HG03064 (cell line): ENCODE results near the gene SFTPB.
"Not testable (repeated sequence)": the region's sequence is repeated elsewhere in the genome, so short reads cannot be mapped to it uniquely, and the experiment has no call there.

ENCODE experiments used
- ATAC-seq: cut with Tn5 transposase; IDR thresholded peaks from one replicate; pipeline ENCODE4 v1.9.1; 2021; ENCODE audit warnings: low read depth; ENCODE audit not compliant: unreplicated experiment

Gene SFTPB

DNA sequence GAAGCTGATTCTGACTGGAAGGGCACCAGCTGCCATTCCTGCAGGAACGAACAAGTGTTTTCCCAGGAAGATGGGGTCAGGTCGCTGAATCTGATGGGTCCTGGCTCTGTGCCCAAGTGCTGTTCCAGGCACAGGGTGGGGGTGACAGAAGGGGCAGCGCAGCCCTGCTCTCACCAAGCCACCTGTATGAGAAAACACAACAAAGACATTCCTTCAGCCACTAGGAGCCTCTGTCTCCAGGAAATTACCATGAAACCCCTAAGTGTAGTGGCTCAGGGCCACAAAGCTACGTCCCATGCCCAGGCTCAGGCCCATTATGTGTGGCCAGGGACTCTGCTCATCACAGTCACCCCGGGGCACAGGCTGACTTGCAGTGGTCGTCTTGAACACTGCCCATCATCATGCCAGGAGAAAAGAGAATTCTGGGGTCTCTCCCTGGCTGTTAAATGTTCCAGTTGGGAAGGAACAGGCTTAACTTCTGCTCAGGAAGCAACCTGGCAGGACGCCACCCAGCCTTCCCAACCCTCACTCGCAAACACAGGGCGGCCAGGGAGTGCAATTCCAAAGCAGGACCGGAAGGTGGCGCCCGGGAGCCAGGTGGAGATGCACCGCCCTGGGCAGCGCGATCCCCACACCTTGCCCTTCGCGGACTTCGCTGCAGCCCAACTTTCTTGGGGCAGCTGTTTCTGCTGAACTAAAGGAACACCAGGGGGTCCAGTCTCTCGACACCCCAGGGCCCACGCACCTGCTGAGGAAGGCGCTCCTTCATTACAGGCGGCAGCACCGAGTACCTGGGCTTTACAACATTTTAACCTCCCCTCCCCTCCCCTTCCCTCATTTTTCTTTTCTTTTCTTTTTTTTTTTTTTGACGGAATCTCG lies 11.0 kb upstream of the SFTPB start:
- ATAC-seq: no peak

DNA sequence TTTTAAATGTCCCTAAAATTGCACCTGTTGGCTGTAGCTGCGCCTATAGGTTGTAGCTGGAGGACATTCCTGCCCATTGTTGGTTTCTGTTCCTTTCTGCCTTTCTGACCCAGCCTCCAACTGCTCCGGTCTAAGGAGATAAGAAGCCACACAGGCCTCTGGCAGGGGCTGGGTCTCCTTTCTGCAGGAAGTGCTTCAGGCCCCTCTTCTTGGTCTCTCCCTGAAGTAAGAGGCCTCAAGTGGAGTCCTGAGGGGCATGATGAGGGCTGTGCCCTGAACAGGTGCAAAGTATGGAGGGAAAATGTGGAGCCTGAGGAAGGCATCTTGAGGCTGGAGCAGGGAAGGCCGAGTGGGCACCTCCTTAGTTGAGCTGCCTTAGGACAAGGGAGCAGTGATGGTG lies 10.4 kb upstream of the SFTPB start:
- no peak for ATAC-seq

DNA sequence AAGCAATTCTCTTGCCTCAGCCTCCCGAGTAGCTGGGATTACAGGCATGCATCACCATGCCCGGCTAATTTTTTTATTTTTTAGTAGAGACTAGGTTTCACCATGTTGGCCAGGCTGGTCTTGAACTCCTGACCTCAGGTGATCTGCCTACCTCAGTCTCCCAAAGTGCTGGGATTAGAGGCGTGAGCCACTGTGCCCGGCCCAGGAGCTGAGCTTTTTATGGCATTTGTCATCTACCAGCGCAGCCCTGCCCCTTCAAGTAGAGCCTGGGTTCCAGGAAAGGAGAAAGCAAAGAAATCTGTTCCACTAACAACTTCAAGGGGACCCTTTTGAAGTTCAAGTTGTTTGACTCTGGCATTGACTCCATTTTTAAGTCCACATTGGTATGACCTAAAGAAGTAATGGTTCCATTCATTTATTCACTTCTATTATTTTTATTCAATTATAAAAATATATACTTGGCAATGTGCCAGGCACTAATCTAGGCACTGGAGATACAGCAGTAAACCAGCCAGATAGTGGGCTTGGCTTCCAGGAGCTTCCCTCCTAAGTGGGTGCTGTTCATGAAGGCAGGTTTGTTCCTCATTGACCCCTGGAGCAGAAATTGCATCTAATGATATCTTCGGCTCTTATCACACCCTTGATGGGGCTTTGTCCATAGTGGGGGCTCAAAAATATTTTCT lies 8.0 kb upstream of the SFTPB start:
- no peak for ATAC-seq

DNA sequence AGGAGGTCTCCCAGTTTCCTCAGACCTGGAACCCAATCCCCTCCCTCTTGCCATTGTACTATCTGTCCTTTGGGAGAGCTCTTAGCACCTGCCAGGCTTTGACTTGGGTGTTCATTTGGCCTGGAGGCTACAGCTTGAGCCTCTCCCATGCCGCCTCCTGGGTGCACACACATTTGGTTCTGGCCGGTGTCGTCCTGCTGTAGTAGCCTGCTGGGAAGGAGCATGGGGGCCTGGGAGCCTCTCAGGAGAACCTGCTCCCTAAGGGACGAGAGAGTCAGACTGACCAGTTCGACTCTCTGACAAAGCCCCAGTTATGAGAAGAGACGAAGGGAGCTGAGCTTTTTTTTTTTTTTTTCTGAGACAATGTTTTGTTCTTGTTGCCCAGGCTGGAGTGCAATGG lies 7.4 kb upstream of the SFTPB start:
- no peak for ATAC-seq

DNA sequence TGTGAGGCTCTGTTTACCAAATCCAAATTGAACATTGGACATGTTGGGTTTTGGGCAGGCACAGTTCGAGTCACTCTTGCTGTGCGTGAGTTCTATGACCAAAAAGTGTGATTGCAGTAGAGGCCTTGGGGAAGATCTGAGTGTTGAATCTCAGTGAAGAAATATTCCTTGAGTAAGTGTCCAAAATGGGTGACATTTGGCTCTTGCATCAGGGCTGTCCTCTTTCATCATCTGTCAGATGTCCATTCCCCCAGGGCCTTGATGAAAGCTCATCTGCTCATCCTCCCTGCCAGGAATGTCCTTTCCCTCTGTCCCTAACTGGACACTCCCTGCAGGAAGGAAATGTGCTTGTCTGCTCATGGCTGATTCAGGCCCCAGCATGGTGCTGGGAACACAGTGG lies 6.4 kb upstream of the SFTPB start:
- ATAC-seq: no peak

DNA sequence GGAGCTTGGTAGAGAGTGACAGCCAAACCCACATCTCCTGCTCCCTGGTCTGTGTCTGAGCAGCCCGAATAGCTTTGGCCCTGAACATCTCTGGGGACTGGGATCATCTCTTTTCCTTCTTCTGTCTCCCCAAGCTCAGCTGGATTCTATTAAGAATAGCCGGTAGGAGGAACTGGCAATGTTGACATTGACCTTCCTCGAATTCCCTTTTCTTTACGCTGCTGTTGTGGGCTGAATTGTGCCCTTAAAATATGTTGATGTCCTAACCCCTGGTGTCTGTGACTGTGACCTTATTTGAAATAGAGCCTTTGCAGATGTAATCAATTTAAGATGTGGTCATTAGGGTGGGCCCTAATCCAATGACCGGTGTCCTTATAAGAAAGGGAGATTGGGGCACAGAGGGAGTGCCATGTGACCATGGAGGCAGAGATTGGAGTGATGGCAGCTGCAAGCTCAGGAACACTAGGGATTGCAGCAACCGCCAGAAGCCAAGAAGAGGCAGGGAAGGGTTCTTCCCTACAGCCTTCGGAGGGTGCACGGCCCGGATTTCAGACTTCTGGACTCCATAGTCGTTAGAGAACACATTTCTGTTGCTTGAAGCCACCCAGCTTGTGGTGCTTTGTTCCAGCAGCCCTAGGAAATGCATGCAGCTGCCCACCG lies 5.8 kb upstream of the SFTPB start:
- ATAC-seq: no peak

DNA sequence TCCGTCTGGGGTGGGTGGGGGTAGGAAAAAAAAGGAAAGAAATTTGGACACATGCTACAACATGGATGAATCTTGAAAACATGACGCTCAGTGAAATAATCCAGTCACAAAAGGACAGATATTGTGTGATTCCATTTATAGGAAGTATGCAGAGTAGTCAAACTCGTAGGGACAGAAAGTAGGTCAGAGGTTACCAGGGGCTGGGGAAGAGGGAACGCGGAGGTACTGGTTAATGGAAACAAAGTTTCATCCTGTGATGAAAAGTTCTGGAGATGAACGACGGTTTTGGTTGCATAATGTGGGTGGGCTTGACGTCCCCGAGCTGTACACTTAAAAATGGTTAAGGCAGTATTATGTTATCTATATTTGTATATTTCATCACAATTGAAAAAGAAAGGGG lies 4.5 kb upstream of the SFTPB start:
- ATAC-seq: no peak

DNA sequence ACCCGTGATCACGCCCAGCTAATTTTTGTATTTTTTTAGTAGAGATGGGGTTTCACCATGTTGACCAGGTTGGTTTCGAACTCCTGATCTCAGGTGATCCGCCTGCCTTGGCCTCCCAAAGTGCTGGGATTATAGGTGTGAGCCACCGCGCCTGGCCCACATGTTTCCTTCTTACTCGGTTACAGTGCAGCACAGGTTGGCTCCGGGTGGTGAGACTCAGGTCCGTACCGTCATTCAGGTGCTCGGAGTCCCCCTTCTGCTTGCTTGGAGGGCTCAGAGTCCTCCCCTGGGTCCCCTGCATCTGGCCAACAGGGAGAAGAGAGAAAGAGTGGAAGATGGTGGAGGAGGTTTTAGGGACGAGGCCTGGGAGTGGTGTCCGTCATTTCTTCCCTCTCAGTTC lies 2.4 kb upstream of the SFTPB start:
- not testable (repeated sequence) for ATAC-seq

DNA sequence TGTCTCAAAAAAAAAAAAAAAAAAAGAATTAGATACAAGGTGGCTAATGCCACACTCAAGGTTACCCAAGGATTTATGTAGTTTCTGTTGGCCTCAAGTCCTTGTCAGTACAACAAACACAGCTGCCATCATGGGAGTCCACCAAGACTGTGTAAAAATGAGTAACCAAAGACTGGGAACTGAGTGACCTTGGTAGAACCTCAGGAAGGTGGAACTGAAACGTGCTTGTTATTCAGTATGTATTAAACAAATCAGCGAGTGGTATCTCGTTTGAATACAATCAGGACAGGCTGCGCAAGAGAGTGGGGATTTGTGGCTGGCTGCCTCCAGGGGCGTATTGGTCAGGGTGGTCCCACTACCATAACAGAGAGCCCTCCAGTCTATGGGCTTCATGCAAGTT lies 1.6 kb upstream of the SFTPB start:
- no peak for ATAC-seq

DNA sequence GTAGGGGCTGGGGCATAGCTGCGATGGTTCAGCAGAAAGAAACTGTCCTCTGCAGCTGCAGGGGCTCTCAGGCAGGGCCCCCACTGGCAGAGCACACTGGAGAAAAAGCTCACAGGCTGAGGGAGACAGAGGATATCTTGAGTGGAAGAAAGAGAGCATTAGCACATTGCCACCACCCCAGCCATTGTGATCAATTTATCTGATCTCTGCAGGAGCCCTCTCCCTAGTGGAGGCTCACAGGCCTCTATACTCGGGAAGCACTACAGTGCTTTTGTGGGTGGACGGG lies 801 bp upstream of the SFTPB start:
- no peak for ATAC-seq

DNA sequence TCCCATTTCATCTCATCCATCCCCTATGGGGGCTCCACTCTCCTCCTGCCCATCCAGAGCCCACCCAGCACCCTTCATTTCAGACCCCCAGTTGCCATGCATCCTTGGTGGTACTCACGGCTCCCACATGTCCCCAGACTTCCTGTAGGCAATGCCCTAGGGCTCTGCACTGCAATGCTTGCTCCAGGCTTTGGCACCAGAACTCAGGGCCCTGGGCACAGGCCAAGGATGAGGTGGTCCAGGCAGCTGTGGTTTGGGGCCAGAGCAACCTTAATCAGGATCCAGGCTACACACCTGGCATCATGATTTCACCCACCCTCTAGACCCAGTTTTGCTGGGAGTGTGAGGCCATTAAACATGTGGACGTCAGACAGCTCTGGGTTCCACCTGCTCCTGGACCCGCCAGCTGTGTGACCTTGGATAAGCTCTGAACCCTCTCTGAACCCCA lies 414 bp downstream of the SFTPB start:
- ATAC-seq: no peak

DNA sequence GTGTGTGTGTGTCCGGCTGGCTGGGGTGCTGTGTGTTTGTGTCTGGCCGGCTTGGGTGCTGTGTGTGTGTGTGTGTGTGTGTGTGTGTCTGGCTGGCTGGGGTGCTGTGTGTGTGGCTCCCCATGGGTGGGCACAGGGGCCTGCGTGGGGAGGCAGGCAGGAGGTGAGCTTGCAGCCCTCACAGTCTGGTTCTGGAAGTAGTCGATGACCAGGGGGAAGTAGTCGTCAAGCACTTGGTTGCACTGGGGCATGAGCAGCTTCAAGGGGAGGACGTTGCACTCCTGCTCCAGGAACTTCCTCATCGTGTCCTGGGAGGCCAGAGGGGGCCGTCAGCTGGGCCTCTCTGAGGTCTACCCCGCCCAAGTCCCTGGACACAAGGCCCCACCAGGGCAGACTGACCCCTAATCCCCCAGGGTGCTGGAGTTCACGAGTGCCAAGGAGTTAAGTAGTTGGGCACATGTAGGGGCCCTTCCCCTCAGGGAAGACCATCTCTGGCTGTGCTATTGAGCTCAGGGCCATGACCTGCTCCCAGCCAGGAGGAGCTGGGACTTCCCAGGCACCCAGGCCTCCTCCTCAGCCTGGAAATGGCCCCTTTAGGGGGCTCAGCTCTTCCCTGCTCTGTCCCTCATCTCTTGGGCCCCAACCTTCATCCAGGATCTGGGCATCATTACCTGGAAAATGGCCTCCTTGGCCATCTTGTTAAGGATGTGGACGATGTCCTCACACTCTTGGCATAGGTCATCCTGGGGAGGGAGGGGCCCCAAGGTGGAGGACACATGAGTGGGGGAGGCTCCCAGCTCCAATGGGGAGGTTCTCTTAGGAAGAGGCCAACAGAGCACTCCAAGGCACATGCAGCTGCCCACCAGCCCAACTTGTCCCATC lies 1.3 kb downstream of the SFTPB start:
- ATAC-seq: no peak

DNA sequence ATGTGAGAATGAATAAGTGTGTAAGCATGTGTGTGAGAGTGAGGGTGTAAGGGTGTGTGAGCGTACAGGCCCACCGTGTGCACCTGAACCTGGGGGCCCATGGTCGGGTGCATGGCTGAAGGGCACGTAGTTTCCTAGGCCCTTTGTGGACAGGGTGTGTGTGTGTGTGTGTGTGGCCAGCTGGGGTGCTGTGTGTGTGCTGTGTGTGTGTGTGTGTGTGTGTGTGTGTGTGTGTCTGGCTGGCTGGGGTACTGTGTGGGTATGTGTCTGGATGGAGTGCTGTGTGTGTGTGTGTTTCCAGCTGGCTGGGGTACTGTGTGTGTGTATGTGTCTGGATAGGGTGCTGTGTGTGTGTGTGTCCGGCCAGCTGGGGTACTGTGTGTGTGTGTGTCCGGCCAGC lies 2.0 kb downstream of the SFTPB start:
- no peak for ATAC-seq

DNA sequence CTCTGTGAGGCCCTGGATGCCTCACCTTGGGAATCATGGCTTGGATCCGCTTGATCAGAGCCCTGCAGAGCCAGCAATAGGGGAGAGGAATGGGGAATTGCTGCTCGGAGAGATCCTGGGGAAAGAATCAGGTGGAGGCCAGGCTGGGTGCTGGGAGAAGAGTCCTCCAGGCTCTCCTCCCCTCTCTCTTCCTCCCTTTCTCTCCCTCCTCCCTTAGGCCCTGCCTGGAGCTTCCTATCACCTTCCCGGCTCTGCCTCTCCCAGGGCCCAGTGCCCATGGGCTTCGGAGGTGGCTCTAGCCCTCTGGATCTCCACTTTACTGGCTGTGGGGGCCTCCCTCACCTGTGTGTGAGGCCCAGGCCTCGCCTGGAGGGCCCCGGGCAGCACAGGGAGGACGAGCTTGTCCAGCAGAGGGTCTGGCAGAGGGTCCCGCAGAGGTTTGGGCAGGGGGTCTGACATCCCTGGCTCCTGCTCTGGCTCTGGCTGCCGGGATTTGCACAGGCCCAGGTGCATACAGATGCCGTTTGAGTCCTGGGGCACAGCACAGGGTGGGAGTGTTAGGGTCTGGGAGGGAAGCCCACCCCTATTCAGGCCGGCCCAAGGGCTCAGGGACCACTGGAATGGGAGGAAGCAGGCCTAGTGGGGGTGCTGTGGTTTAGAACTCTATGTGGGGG lies 2.6 kb downstream of the SFTPB start:
- no peak for ATAC-seq

DNA sequence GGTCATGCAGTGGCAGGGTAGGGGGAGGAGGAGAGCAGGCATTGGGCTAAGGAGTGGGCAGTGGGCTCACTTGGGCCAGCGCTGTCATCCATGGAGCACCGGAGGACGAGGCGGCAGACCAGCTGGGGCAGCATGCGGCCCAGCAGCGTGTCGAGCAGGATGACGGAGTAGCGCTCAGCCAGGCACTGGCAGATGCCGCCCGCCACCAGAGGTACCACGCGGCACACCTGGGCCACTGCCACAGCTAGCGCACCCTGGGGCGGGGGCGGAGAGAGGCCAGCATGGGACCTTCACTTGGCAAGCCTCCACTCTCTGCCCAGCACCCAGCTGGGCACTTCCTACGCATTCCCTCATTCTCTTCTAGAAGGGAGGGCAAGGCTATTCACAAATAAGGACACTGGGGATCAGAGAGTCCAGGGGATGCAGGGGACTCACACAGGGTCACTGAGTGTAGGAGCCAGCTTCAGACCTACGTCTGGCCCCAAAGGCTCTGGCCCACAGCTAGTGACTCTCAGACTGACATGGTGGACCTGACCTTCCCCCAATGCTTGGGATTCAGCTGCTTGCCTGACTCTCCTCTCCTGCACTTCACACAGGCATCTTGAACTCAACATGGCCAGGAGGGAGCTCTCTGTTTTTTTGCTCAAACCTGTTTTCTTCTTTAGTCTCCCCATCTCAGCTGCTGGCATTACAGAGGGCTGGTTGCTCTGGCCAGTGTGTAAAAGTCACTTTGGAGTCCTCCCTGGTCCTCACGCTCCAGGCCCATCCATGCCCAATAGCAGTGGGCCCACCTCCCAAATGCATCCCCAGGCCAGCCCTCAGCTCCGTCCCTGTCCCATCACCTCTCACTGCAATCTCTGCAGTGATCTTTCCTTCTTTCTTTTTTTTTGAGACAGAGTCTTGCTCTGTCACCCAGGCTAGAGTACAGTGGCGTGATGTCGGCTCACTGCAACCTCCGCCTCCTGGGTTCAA lies 4.1 kb downstream of the SFTPB start:
- ATAC-seq: no peak

DNA sequence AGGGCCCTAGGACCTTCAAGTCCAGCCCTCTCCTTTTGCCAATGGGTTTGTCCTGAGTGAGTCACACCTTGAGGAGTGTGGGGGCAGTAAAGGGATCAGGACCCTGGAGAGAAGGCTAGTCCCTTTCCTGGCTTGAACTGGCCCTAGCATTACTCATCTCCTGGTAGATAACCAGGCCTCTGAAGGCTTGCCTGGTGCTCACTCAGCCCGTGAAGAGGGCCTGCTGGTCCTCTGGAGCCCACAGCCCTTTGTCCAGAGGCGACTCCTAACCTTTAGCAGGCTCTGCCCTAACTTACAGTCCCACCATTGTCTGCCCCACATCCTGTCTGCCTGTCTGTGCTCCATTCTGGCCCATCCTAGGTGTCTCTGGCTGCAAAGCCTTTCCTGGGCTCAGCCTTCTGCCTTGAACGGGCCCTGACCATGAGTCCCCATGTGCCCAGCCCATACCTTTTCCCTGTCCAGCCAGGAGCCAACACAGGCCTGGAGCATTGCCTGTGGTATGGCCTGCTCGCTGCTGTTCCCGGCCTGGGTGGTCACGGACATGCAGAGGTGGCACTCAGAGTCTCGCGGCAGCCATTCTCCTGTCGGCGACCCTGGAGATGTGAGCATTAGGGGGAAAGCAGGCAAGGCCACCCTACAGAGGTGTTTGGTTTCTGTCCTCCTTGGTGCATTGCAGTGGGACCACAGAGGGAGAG lies 5.0 kb downstream of the SFTPB start:
- ATAC-seq: no peak

DNA sequence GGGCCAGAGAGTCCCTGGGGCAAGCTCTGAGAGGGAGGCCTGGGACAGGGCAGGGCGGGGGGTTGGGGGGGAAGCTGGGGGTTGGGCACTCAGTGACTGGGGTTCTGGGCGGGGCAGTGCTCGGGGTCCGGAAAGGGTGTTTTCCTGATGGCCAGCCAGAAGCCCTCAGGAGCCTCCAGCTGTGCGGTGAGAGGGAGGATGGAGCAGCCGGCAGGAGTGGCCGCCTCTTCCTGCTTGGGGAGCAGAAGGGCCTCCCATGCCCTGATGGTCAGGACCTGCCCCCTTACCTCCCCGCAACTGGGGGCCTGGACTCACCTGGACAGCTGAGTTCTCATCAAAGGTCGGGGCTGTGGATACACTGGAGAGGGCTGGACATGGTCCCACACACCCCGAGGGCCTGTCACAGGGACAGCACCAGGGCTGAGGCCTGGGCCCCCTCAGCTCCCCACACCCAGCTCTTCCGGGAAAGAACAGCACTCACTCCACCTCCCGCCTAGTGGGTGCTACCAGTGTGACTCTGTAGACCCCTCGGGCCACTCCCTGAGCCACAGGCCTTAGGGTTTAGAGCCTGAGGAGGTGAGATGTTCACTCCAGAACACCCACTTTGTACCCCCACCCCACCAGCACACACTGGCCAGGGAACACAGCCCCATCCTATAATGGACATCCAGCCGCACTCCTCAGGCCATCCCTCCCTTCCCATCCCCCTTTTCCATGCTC lies 6.7 kb downstream of the SFTPB start:
- no peak for ATAC-seq

DNA sequence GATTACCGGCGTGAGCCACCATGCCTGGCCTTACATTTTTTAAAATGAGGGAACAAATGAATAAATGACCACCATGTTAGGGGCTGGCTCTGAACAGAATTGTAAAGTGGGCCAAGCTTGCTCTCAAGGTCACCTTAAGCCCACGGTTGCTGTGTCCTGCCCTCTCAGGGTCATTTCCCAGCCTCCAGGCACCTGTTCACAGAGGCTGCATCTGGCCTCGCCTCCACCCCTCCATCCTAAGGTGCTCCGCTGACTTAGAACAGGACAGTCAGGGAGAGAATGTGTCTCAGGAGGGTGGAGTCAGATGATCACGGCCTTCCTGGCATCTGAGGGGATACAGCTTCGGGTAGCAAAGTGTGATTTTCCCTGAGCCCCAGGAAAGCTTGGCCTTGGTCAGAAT lies 7.3 kb downstream of the SFTPB start:
- ATAC-seq: no peak
